ENCODE measurements around the gene ACADVL.

GRCh38 chr17:7250695-7251627 lies 31.2 kb downstream of the ACADVL start:
- TF ChIP-seq CTCF (IDR thresholded peaks at IDR 0.05) (no peak), EP300 (IDR thresholded peaks at IDR 0.05) (no peak), POLR2AphosphoS5 (IDR thresholded peaks at IDR 0.05) (no peak), POLR2A (IDR thresholded peaks at IDR 0.05) (no peak)

All from upper lobe of left lung (tissue), 4 donors.